Breast epithelium (tissue), 3 donors: ENCODE data around the gene ITPKB.

Source experiments
- CTCF ChIP-seq, 3 donors: fragments of 450-650 bp; IDR thresholded peaks; one replicate each; pipeline ENCODE4 v1.5.1; 2016 to 2017; ENCODE audit warnings: antibody characterized with exemption in 3 of 3, mild to moderate bottlenecking in 3 of 3, moderate library complexity in 3 of 3
- POLR2A ChIP-seq: fragments of 450-650 bp; IDR thresholded peaks from one replicate; pipeline ENCODE4 v1.6.1; 2016; ENCODE audit warnings: antibody characterized with exemption, mild to moderate bottlenecking, moderate library complexity
- POLR2AphosphoS5 ChIP-seq, 3 donors: sonication (generic); formaldehyde crosslinking; IDR thresholded peaks; one replicate each; pipeline ENCODE4 v1.6.1; 2017; ENCODE audit warnings: antibody characterized with exemption in 3 of 3

GRCh38 chr1:226636847-226637096 is 102.3 kb downstream of the ITPKB start:
- TF ChIP-seq CTCF (IDR thresholded peaks at IDR 0.05) (no peak), POLR2A (no peak), POLR2AphosphoS5 (IDR thresholded peaks at IDR 0.05) (no peak)
